ENCODE data around the gene ST8SIA1.
"Not testable (repeated sequence)": the region's sequence is repeated elsewhere in the genome, so short reads cannot be mapped to it uniquely, and the experiment has no call there.

ST8SIA1 gene, protein sequence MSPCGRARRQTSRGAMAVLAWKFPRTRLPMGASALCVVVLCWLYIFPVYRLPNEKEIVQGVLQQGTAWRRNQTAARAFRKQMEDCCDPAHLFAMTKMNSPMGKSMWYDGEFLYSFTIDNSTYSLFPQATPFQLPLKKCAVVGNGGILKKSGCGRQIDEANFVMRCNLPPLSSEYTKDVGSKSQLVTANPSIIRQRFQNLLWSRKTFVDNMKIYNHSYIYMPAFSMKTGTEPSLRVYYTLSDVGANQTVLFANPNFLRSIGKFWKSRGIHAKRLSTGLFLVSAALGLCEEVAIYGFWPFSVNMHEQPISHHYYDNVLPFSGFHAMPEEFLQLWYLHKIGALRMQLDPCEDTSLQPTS

DNA sequence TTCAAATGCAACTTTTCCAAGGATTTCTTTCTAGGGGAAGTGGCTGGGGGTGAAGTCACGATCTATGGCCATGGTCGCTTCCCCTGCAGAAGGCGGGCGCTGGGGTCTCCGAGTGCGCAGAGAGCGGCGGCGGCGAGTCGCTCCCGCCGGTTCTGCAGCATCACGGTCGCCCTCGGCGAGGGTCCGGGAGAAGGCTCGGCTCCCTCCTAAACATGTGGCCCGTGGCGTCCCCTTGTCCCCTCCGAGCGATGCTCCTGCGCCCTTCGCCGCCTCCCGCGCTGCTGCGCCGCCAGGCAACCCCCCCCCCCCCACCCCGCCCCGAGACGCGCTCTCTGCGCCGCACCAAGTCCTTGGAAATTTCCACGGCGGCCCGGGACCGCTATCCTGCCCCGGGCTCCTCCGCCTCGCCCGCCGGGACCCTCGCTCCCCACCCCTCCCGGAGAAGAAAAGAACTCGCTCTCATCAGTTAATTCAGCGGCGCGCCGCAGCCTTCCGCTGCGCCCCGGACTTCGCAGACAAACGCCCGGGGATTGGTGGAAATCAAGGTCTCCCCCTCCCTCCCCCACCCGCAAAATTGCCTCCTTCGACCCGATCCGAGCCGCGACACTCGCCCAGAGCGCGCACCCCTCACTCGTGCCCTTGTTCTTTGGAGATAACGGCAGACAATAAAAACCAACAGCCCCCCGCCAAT is at the start of gene ST8SIA1:
Gene ST8SIA1 (minus strand): TSS at position 298 of the 691 bp plus-strand sequence. CDS start 475 bp downstream, outside the sequence.
- no peak for DNase-seq

DNA sequence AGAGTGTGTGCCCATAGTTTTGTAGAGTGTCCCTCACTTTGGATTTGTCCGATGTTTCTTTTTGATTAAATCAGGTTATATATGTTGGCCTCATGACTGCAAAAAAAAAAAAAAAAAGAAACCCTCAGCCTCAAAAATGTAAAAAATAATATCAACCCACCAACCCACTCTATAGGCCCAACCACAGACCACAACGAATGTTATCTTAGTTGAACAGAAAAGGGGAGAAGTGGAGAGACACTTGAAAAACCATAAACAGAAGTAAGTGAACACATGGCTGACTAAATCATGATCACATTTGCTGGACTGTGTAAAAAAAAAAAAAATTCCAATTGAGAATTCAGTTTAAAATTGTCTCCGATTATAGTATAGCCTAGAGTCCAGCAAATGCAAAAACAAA is 45.5 kb upstream of the ST8SIA1 start:
- DNase-seq: no peak

DNA sequence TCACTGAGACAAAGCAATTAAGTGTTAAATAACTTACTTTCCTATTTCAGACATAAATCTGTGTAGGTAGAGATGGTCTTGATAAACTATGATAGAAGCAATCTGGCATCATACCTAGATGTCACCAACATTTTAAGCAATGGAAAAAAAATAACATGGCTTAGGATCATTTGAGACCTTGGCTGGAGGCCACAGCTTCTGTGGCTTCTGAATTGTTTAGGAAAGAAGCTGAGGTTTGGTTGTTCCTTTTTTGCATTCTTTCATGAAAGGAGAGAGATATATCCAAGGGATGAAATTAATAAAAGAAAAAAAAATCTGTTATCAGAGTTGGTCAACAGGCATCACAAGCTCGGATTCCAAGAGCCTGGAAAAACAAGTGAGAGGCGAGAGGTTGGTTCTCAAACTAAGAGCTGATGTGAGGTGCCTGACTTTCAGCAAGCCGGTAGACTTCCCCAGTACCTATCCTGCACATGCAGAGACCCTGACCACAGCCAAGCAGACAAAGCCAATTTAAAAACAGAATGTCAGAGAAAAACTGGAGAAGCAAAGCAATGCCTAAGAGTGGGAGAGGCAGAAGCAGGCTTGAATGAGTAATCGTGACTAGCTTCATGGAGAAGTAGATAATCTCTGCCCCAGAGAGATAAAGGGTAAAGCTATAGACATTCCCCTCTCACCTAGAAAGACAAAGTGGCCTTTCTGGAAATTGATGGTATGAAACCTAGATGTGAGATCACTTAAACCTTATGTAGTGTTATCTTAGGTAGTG is 43.4 kb upstream of the ST8SIA1 start:
- no peak for DNase-seq

DNA sequence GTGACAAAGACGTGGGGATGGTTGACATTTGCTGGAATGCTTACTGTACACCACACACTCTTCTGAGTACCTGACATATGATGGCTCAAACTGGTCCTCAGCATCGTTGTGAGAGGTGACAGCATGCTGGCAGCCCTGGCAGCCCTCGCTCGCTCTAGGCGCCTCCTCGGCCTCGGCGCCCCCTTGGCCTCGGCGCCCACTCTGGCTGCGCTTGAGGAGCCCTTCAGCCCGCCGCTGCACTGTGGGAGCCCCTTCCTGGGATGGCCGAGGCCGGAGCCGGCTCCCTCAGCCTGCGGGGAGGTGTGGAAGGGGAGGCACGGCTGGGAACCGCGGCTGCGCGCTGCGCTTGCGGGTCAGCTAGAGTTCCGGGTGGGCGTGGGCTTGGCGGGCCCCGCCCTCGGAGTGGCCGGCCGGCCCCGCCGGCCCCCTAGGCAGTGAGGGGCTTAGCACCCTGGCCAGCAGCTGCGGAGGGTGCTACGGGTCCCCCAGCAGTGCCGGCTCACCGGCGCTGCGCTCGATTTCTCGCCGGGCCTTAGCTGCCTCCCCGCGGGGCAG is 42.2 kb upstream of the ST8SIA1 start:
- DNase-seq: not testable (repeated sequence)

DNA sequence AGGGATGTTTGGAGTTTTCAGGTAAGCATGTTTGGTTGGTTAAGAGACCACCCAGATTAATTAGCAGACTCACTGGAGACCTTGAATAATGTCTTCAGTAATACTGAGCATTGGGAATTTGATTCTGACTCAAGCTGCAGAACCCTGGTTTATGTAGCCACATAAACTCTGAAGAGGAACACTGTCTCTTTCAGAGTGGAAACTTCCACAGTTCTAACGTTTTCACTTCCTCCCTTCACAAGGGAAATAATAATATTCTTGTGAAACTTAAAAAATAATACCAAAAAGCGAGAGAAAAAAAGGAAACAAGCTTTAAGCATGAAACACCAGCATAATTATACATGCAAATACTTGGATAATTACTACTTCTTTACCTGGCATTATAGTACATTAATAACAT is 40.0 kb upstream of the ST8SIA1 start:
- no peak for DNase-seq

DNA sequence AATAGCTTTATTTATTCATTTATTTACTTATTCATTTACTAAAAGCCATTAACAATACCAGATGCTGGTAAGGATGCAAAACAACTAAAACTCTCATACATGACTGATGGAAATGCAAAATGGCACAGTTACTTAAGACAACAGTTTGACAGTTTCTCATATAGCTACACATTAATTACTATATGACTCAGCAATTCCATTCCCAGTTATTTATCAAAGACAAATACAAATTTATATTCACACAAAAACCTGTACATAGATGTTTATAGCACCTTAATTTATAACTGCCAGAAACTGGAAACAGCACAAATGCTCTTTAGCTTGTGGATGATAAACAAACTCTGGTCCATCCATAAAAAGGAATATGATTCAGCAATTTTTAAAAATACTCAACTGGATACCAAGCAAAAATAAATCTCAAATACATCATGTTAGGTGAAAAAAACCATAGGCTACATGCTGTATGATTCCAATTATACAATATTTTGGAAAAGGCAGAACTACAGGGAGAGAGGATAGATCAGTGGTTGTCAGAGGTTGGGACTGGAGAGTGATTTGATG is 37.9 kb upstream of the ST8SIA1 start:
- DNase-seq: no peak

DNA sequence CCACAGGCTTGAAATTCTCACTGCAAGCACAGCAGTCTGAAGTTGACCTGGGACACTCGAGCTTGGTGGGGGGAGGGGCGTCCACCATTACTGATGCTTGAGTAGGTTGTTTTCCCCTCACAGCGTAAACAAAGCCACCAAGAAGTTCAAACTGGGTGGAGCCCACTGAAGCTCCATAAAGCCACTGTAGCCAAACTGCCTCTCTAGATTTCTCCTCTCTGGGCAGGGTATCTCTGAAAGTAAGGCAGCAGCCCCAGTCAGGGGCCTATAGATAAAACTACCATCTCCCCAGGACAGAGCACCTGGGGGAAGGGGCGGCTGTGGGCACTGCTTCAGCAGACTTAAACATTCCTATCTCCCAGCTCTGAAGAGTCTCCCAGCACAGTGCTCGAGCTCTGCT is 31.7 kb upstream of the ST8SIA1 start:
- no peak for DNase-seq

DNA sequence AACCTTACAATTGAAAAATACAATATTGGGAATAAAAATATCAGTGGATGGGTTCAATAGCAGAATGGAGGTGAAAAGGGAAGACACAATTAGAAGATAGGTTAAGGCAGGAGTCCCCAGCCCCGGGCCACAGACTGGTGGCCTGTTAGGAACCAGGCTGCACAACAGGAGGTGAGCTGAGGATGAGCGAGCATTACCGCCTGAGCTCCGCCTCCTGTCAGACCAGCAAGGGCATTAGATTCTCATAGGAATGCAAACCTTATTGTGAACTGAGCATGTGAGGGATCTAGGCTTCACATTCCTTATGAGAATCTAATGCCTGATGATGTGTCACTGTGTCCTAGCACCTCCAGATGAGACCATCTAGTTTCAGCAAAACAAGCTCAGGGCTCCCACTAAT is 27.3 kb upstream of the ST8SIA1 start:
- DNase-seq: no peak

DNA sequence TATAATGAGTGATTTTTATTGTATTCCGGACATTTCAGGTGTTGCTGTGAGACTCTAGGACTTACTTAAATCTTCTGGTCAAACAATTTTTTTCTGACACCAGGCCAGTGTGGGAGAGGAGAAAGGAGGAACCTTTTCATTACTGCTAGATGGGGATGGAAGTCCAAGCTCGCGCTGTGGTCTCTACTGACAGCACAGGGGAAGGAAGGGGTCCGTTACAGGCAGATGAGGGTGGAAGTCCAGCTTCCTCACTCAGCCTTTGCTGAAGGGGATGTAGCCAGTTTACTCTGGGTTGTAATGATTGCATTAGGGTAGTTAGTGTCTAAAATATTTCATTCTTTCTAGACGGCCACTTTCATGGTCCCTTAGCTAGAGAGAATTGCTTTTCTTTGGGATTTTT is 26.3 kb upstream of the ST8SIA1 start:
- DNase-seq: no peak

DNA sequence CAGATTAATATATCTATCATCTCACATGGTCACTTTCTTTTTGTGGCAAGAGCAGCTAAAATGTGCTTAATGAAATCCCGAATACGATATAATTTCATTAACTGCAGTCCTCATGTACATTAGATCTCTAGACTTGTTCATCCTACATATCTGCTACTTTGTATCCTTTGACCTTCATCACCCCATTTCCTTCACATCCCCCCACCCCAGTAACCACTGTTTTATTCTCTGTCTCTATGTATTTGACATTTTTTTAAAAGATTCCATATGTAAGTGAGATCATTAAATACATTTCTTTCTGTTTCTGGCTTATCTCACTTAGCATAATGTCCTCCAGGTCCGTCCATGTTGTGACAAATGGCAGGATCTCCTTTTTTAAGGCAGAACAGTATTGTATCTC is 23.0 kb upstream of the ST8SIA1 start:
- DNase-seq: no peak

DNA sequence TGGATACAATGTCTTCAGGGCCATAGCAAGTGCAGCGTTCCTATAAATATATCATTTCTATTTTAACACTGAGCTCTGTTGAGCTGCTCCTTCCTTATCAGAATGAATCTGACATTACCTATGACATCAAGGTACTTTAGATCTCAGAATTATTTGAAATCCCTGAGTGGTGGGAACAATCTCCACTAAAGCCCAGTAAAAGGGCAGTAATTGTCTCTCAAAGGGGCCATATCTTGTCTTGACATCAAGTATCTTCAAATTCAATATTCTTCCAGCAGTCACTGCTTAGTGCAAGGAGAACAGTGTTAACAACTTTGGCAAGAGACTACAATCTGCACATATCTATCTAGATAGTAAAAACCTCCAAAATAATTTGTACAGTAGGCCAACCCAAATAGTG is 21.7 kb upstream of the ST8SIA1 start:
- DNase-seq: no peak

DNA sequence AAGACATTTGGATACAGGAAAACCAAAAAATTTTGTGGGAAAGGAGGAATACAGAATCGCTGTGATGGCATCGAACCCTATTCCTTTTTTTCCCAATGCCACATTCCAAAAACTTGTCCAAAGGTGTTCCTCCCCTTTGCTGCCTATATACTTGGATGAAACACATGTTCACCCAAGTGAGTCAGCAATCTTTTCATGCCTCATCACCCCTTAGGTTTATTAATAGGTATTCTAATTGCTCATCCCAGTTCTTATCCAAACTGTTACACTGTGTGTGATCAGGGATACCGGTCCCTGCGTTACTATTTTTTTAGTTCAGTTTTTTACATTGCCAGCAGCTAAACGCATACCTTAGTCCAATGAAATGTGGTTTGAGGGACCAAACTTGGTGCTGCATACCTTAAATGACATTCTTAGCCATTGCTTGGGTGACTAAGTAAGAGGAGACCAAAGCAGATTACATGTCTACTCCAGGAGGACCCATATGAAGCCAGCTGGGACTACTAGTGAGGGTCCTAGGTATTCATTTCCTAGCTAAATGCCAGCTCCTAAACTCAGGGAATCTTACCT is 20.6 kb upstream of the ST8SIA1 start:
- DNase-seq: no peak

DNA sequence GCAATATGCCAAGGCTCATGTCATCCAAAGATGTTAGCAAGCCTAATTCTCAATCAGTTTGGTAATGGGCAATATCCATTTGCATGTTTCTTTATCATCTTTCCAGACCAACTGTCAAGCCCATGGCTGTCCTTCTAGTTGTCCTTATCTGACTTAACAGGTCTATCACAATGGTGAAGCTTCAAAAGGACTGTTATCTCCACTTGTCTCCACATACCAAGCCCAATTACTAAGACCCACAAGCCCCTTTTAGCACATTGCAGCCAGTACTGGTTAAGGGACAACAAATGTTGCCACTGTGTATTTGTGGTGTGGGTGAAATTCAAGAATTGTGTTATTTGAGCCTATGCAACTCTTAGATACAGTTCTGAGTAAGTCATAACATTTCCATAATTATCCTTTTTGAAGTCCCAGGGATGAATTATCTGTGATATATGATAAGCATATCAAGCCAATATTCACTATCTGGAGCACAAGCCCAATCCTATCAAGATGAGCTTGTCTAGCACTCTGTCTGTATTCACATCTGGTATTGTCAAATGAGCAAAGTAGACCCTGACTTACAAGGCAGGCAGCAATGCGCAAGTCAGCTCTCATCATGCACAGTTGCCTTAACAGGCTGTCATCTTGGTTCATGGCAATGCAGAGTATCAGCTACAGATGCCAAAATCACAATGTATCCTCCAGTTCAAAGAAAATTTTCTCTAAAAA is 19.3 kb upstream of the ST8SIA1 start:
- no peak for DNase-seq

DNA sequence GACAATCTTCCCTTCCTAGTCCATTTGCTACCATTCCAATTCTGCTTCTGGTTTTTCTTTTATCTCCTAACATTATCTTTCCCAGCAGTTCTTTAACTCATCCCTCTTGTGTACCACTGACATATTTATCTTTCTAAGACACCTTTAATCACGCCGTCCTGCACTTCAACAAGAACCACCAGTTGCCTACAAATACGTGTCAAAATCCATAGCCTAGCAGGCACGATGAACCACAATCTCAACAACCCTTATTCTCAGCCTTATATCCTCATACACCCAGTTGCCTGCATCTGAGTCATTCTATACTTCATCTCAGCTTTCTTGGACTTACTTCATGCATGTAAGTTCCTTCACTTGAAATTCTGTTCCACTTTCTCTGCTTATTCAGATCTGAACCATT is 16.4 kb upstream of the ST8SIA1 start:
- no peak for DNase-seq

DNA sequence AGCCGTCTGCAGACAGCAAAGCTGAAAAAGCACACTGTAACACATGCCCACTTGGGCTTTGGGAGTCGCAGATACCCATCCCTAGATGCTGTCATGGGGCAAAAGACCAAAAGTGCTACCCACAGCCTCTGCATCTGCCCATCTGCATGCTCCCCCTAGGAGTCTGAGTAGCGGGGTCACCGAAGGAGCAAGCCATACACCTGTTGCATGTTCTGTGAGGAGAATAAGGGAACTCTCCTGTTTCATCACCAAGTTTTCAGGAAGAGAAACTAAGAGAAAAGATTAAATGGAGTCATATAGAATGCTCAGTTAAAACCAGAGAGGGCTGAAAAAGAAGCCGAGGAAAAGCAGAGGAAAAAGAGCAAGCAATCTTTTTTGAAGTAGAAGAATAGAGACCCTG is 13.7 kb upstream of the ST8SIA1 start:
- DNase-seq: no peak

DNA sequence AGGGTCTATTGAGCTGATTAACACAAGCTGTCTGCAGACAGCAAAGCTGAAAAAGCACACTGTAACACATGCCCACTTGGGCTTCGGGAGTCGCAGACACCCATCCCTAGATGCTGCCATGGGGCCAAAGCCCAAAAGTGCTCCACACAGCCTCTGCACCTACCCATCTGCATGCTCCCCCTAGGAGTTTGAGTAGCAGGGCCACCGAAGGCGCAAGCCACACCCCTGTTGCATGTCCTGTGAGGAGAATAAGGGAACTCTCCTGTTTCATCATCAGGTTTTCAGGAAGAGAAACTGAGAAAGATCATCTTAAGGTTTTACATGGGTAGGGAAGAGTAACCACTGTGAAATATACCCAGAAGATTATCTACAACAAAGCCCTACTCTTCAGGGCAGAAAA is 5.6 kb upstream of the ST8SIA1 start:
- no peak for DNase-seq

DNA sequence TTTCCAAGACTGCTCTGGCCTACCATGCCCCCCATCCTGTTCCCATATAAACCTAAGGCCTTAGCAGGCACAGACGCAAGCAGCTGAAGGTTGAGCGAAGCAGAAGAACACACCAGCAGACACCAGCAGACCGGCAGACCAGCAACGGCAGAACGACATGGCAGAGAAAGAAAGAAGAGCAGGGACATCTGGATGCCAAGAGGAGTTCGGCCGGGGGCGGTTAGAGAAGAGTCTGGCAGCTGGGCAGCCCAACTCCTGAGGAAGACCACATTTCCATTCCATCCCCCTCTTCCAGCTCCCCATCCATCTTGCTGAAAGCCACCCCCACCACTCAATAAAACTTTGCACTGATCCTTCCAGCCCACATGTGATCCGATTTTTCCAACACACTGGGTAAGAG is 5.2 kb upstream of the ST8SIA1 start:
- DNase-seq: no peak

DNA sequence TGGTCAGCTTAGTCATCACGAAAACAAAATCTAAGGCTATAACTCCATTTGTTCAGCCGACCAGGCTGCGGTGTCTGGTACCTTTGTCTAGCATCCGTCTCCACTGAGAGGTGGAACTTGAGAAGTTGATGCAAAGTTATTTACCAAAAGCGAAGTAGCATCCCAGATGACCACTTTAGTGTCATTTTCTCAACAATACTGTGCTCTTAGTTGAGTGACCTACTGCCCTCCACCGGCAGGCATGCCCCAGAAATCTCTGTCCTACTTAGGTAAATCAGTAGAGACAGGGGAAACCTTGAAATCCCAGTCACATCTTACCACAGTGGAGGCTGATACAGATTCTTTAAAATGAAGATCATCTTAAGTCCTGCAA is 1.3 kb upstream of the ST8SIA1 start:
- peak; percentile 62 for DNase-seq

DNA sequence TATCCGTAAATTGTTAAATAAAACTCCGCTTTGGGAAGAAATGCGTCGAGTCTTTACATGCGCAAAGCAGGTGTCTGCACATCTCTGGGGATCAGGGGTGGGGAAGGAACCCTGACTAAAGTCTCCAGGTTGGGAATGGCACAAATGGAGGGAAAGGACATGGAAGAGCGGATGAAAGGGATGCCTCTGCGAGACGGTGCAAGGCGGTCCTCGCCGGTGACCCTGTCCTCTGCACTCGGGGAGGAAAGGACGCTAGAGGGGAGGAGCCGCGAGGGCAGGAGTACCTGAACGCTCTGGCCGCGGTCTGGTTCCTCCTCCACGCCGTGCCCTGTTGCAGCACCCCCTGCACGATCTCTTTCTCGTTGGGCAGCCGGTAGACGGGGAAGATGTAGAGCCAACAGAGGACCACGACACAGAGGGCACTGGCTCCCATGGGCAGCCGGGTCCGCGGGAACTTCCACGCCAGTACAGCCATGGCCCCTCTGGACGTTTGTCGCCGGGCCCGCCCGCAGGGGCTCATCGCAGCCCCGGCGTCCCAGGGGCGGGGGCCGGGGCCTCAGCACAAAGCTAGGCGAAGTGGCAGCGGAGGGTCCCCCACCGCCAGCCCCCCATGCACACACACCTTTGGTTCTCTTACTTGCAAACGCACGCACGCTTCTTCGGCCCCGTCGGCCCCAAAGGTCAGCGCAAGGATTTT is 646 bp downstream of the ST8SIA1 start:
- DNase-seq: no peak

DNA sequence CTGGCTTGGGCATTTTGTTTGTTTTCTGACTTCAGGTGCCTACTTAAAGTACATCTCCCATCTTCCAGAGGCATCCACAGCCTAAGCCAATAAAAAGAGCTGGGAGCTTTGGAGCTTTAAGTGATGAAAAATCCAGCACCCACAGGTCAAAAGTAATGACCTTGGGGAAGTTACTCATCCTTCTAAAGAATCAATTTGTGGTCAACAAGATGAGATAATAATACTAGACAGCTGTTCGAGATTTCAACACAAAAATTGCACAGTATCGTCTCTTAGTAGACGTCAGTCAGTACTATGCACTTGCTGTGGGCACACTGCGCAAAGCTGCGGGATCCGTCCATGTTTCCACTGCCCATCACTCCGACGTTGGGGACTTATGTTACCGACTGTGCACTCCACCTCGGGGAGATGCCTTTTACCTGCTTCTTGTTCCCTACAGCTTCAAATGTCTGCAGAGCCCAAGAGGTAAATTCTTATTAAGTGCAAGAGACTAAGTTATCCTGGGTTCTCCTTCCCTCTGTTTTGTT is 1.3 kb downstream of the ST8SIA1 start:
- DNase-seq: no peak

DNA sequence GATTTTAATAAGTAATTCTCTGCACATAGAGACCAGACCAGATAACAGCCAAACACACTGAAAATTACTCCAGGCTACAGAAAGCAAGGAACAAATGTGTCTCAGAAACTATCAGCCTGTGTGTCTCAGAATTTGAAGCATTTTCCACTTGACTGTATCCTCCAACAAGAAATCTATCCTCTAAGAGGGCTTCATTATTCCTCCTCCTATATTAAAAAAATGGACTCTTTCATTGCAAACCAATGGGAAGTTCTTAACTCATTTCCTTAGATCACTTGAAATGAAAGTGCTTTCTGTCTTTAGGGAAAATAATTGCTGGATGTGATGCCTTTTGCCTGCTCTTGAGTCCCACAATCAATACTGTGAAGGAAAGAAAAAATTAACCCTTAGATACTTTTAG is 2.3 kb downstream of the ST8SIA1 start:
- DNase-seq: no peak

Measured in NCI-H524 treated with DMSO at 0.1 percent for 48 hours (cell line).